ENCODE results near the gene SMIM17. TPM values are rescaled to one million over a fixed set of nuclear protein-coding genes. Genes with fewer than 3 reads are reported as not detected.

SMIM17 gene
- total RNA-seq, 1 donor from 2014 or later = not detected

Other genes with a start within 250 kb of the SMIM17 start
- 5.6 TPM for gene ZNF582, start 249.6 kb upstream of the SMIM17 start, total RNA-seq
- 9.7 TPM for gene ZNF583, start 238.8 kb upstream of the SMIM17 start, total RNA-seq
- 12.5 TPM for gene ZNF667, start 165.8 kb upstream of the SMIM17 start, total RNA-seq
- 10.6 TPM for gene ZNF471, start 135.3 kb upstream of the SMIM17 start, total RNA-seq
- 10.7 TPM for gene ZFP28, start 104.2 kb upstream of the SMIM17 start, total RNA-seq
- gene ZNF470, start 75.7 kb upstream of the SMIM17 start, total RNA-seq = 5.8 TPM
- 7.4 TPM for gene ZNF71, start 47.9 kb upstream of the SMIM17 start, total RNA-seq
- gene ZNF835, start 28.6 kb downstream of the SMIM17 start, total RNA-seq = 3.9 TPM
- gene PEG3, start 197.6 kb downstream of the SMIM17 start, total RNA-seq = 13.7 TPM
- gene ZIM2, start 197.6 kb downstream of the SMIM17 start, total RNA-seq = 0.21 TPM